ENCODE measurements around the gene FRAT1.

- TF ChIP-seq EZH2 (IDR thresholded peaks at IDR 0.05; ENCODE audit: low read depth) (no peak), CTCF (conservative IDR thresholded peaks at IDR 0.05) (no peak)
Observed at GRCh38 chr10:97323501-97323900, 4.4 kb downstream of the FRAT1 start.
